HG02885 (cell line): ENCODE data around the gene C1QL2.

Experiments
- ATAC-seq: cut with Tn5 transposase; IDR thresholded peaks from one replicate; pipeline ENCODE4 v1.9.1; 2021; ENCODE audit warnings: mild to moderate bottlenecking; ENCODE audit not compliant: unreplicated experiment, poor library complexity

The C1QL2 gene

GRCh38 chr2:119147776-119148715 is 10.5 kb downstream of the C1QL2 start:
- ATAC-seq: no peak

GRCh38 chr2:119144806-119145205 is 13.7 kb downstream of the C1QL2 start:
- no peak for ATAC-seq

- no peak for ATAC-seq
These were observed 15.7 kb downstream of the C1QL2 start for GRCh38 chr2:119142824-119143223.

- no peak for ATAC-seq
These were observed 21.0 kb downstream of the C1QL2 start for GRCh38 chr2:119137502-119137901.

GRCh38 chr2:119136872-119137271 is 21.7 kb downstream of the C1QL2 start:
- ATAC-seq: no peak

- no peak for ATAC-seq
These were observed 22.5 kb downstream of the C1QL2 start for GRCh38 chr2:119136093-119136492.

- ATAC-seq: no peak
These were observed 23.8 kb downstream of the C1QL2 start for GRCh38 chr2:119134775-119135174.

- peak; percentile 50 for ATAC-seq
These were observed 31.9 kb downstream of the C1QL2 start for GRCh38 chr2:119126650-119127049.

GRCh38 chr2:119123389-119123788 is 35.2 kb downstream of the C1QL2 start:
- ATAC-seq: no peak

GRCh38 chr2:119122663-119123062 is 35.9 kb downstream of the C1QL2 start:
- ATAC-seq: no peak

GRCh38 chr2:119119999-119120756 is 38.4 kb downstream of the C1QL2 start:
- no peak for ATAC-seq

GRCh38 chr2:119119076-119119785 is 39.3 kb downstream of the C1QL2 start:
- ATAC-seq: no peak

- ATAC-seq: no peak
These were observed 40.4 kb downstream of the C1QL2 start for GRCh38 chr2:119117891-119118882.

- ATAC-seq: no peak
These were observed 41.1 kb downstream of the C1QL2 start for GRCh38 chr2:119117408-119117807.

GRCh38 chr2:119116411-119117295 is 41.9 kb downstream of the C1QL2 start:
- ATAC-seq: no peak

GRCh38 chr2:119114266-119114665 is 44.3 kb downstream of the C1QL2 start:
- no peak for ATAC-seq

GRCh38 chr2:119113489-119113770 is 45.1 kb downstream of the C1QL2 start:
- no peak for ATAC-seq

- ATAC-seq: no peak
These were observed 45.6 kb downstream of the C1QL2 start for GRCh38 chr2:119112770-119113488.
